Epithelial cell of proximal tubule (primary cell): Measurements from ENCODE around the gene CRYZ. TPM values are rescaled to one million over a fixed set of nuclear protein-coding genes. Genes with fewer than 3 reads are reported as not detected.
"Not testable (repeated sequence)": the region's sequence is repeated elsewhere in the genome, so short reads cannot be mapped to it uniquely, and the experiment has no call there.

ENCODE experiments used
- DNase-seq: peaks from one replicate; pipeline ENCODE4 v3.0.0-alpha.2; 2011; ENCODE audit warnings: low read depth
- H3K4me3 ChIP-seq: 2 replicates; pipeline ENCODE4 v1.5.1; 2011; ENCODE audit warnings: low read depth, mild to moderate bottlenecking, low read length
- total RNA-seq: library from RNA; depleted of rRNA; stranded (reverse); fragments of >200 nt; gene quantifications from 2 replicates; pipeline ENCODE4 v1.2.3, GENCODE V29; 2015
- TF ChIP-seq, protein P1 (sequence below): conservative IDR thresholded peaks from 2 replicates; pipeline ENCODE4 v1.5.1; 2012; ENCODE audit warnings: low read depth, mild to moderate bottlenecking, low read length

Gene CRYZ
- total RNA-seq, 1 donor from 2014 or later = 192 TPM

- H3K4me3 ChIP-seq = peak within 1 kb of the TSS; percentile 54
- TF ChIP-seq, protein P1, sequence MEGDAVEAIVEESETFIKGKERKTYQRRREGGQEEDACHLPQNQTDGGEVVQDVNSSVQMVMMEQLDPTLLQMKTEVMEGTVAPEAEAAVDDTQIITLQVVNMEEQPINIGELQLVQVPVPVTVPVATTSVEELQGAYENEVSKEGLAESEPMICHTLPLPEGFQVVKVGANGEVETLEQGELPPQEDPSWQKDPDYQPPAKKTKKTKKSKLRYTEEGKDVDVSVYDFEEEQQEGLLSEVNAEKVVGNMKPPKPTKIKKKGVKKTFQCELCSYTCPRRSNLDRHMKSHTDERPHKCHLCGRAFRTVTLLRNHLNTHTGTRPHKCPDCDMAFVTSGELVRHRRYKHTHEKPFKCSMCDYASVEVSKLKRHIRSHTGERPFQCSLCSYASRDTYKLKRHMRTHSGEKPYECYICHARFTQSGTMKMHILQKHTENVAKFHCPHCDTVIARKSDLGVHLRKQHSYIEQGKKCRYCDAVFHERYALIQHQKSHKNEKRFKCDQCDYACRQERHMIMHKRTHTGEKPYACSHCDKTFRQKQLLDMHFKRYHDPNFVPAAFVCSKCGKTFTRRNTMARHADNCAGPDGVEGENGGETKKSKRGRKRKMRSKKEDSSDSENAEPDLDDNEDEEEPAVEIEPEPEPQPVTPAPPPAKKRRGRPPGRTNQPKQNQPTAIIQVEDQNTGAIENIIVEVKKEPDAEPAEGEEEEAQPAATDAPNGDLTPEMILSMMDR = no peak
- DNase-seq = no peak
Measured at GRCh38 chr1:74673351-74674111, 59.3 kb downstream of the CRYZ start, which contains the start of gene ERICH3. Gene ERICH3, minus strand, starts transcription at chr1:74673792. Its CDS starts 273 bp downstream, at chr1:74673519.

DNA sequence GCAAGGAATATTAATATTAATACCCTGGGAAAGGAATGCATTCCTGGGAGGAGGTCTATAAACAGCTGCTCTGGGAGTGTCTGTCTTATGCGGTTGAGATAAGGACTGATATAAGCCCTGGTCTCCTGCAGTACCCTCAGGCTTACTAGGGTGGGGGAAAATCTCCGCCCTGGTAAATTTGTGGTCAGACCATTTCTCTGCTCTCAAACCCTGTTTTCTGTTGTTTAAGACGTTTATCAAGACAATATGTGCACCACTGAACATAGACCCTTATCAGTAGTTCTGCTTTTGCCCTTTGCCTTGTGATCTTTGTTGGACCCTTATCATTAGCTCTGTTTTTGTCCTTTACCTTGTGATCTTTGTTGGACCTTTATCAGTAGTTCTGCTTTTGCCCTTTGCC is 62.0 kb downstream of the CRYZ start:
- DNase-seq, H3K4me3 ChIP-seq: not testable (repeated sequence)

Other genes with a start within 250 kb of the CRYZ start
- gene LRRC53, start 220.4 kb downstream of the CRYZ start, total RNA-seq = not detected in 2 replicates
- gene ERICH3, start 59.3 kb downstream of the CRYZ start, total RNA-seq = 0.14 TPM in 1 of 2 replicates, not detected in the other
- gene TYW3, start 102 bp upstream of the CRYZ start, total RNA-seq = 11.4 and 12.9 TPM in 2 replicates